ENCODE results near the gene SNAI3.
"Not testable (repeated sequence)": the region's sequence is repeated elsewhere in the genome, so short reads cannot be mapped to it uniquely, and the experiment has no call there.

Gene SNAI3

GRCh38 chr16:88671806-88672205 lies 14.5 kb downstream of the SNAI3 start:
- Histone ChIP-seq H4K20me1 (ENCODE audit: insufficient read depth, low read length, poor library complexity, severe bottlenecking) (no peaks in the 10 kb centered on the region), H3K36me3 (ENCODE audit: insufficient read depth, low read length) (no peaks in the 10 kb centered on the region), H2AFZ (ENCODE audit: low read length) (no peak overlapping the region), H3K4me2 (ENCODE audit: low read depth, low read length, poor library complexity, severe bottlenecking) (no peak overlapping the region), H3F3A (ENCODE audit: low read depth) (no peaks in the 10 kb centered on the region), H3K9me3 (ENCODE audit: insufficient read depth, low read depth, low read length) (no peaks in the 10 kb centered on the region), H3K79me2 (ENCODE audit: insufficient read depth, low read length) (no peaks in the 10 kb centered on the region), H3K9me2 (replicated peaks; ENCODE audit: low read depth, low read length) (no peaks in the 10 kb centered on the region), H3K27me3 (ENCODE audit: insufficient read depth, low read length, poor library complexity, severe bottlenecking) (no peaks in the 10 kb centered on the region), H3K4me3 (ENCODE audit: low read length, poor library complexity, severe bottlenecking) (no peak overlapping the region), H3K4me1 (ENCODE audit: insufficient read depth, low read length, poor library complexity, severe bottlenecking) (no peaks in the 10 kb centered on the region), H3K9ac (ENCODE audit: low read depth, low read length, poor library complexity, severe bottlenecking) (no peak overlapping the region)
- TF ChIP-seq, protein P1, sequence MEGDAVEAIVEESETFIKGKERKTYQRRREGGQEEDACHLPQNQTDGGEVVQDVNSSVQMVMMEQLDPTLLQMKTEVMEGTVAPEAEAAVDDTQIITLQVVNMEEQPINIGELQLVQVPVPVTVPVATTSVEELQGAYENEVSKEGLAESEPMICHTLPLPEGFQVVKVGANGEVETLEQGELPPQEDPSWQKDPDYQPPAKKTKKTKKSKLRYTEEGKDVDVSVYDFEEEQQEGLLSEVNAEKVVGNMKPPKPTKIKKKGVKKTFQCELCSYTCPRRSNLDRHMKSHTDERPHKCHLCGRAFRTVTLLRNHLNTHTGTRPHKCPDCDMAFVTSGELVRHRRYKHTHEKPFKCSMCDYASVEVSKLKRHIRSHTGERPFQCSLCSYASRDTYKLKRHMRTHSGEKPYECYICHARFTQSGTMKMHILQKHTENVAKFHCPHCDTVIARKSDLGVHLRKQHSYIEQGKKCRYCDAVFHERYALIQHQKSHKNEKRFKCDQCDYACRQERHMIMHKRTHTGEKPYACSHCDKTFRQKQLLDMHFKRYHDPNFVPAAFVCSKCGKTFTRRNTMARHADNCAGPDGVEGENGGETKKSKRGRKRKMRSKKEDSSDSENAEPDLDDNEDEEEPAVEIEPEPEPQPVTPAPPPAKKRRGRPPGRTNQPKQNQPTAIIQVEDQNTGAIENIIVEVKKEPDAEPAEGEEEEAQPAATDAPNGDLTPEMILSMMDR (conservative IDR thresholded peaks at IDR 0.05; ENCODE audit: low read length) = no peak
- TF ChIP-seq EZH2phosphoT487 (IDR thresholded peaks at IDR 0.05; ENCODE audit: borderline replicate concordance) = no peak

GRCh38 chr16:88669980-88670379 lies 16.3 kb downstream of the SNAI3 start:
- Histone ChIP-seq H3K4me2 (ENCODE audit: low read depth, low read length, poor library complexity, severe bottlenecking) (no peak overlapping the region), H3K9ac (ENCODE audit: low read depth, low read length, poor library complexity, severe bottlenecking) (no peak overlapping the region), H2AFZ (ENCODE audit: low read length) (no peak overlapping the region), H3K4me1 (ENCODE audit: insufficient read depth, low read length, poor library complexity, severe bottlenecking) (no peaks in the 10 kb centered on the region), H3K27me3 (ENCODE audit: insufficient read depth, low read length, poor library complexity, severe bottlenecking) (no peaks in the 10 kb centered on the region), H3F3A (ENCODE audit: low read depth) (no peaks in the 10 kb centered on the region), H3K4me3 (ENCODE audit: low read length, poor library complexity, severe bottlenecking) (no peak overlapping the region), H3K79me2 (ENCODE audit: insufficient read depth, low read length) (no peaks in the 10 kb centered on the region), H3K9me2 (replicated peaks; ENCODE audit: low read depth, low read length) (no peaks in the 10 kb centered on the region), H4K20me1 (ENCODE audit: insufficient read depth, low read length, poor library complexity, severe bottlenecking) (no peaks in the 10 kb centered on the region), H3K36me3 (ENCODE audit: insufficient read depth, low read length) (no peaks in the 10 kb centered on the region), H3K9me3 (ENCODE audit: insufficient read depth, low read depth, low read length) (no peaks in the 10 kb centered on the region)
- TF ChIP-seq, protein P1 (conservative IDR thresholded peaks at IDR 0.05; ENCODE audit: low read length) = no peak
- TF ChIP-seq EZH2phosphoT487 (IDR thresholded peaks at IDR 0.05; ENCODE audit: borderline replicate concordance) = no peak

GRCh38 chr16:88669493-88669892 lies 16.8 kb downstream of the SNAI3 start:
- not testable (repeated sequence) for H3K36me3 ChIP-seq (ENCODE audit: insufficient read depth, low read length); H3K9me3 ChIP-seq (ENCODE audit: insufficient read depth, low read depth, low read length); H2AFZ ChIP-seq (ENCODE audit: low read length); H3K27me3 ChIP-seq (ENCODE audit: insufficient read depth, low read length, poor library complexity, severe bottlenecking); H3K4me2 ChIP-seq (ENCODE audit: low read depth, low read length, poor library complexity, severe bottlenecking); H3K4me1 ChIP-seq (ENCODE audit: insufficient read depth, low read length, poor library complexity, severe bottlenecking); H3K79me2 ChIP-seq (ENCODE audit: insufficient read depth, low read length); H3K9me2 ChIP-seq (replicated peaks; ENCODE audit: low read depth, low read length); H3K4me3 ChIP-seq (ENCODE audit: low read length, poor library complexity, severe bottlenecking); H3K9ac ChIP-seq (ENCODE audit: low read depth, low read length, poor library complexity, severe bottlenecking); H3F3A ChIP-seq (ENCODE audit: low read depth); H4K20me1 ChIP-seq (ENCODE audit: insufficient read depth, low read length, poor library complexity, severe bottlenecking)

DNA sequence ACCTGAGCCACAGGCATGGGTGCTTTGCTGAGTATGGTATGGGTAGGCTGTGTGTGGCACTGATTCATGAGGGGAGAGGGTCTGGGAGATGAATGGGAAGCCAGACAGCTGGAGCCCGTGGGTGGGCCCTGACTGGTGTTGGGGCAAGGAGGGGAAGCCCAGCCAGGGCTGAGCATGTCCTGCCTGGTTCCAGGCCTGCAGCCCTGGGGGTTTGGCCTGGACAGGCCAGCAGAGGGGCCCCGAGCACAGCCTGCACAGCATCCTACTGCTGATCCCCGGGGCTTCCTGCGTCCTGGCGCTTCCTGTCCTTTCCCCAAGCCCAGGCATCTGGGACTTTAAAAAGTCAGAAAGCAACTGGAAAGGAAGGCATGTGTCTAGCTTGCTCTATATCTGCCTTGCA lies 18.8 kb downstream of the SNAI3 start:
- Histone ChIP-seq H3K27me3 (ENCODE audit: insufficient read depth, low read length, poor library complexity, severe bottlenecking) (no peaks in the 10 kb centered on the region), H3K79me2 (ENCODE audit: insufficient read depth, low read length) (peaks cover 3% of the 10 kb centered on the region; the same call in 1 of the 2 replicates), H3K9me2 (replicated peaks; ENCODE audit: low read depth, low read length) (no peaks in the 10 kb centered on the region), H3K9ac (ENCODE audit: low read depth, low read length, poor library complexity, severe bottlenecking) (no peak overlapping the region), H3K4me2 (ENCODE audit: low read depth, low read length, poor library complexity, severe bottlenecking) (no peak overlapping the region), H3K4me1 (ENCODE audit: insufficient read depth, low read length, poor library complexity, severe bottlenecking) (no peaks in the 10 kb centered on the region), H4K20me1 (ENCODE audit: insufficient read depth, low read length, poor library complexity, severe bottlenecking) (no peaks in the 10 kb centered on the region), H3K9me3 (ENCODE audit: insufficient read depth, low read depth, low read length) (no peaks in the 10 kb centered on the region), H3K36me3 (ENCODE audit: insufficient read depth, low read length) (no peaks in the 10 kb centered on the region), H3K4me3 (ENCODE audit: low read length, poor library complexity, severe bottlenecking) (no peak overlapping the region), H2AFZ (ENCODE audit: low read length) (no peak overlapping the region), H3F3A (ENCODE audit: low read depth) (no peaks in the 10 kb centered on the region)
- TF ChIP-seq, protein P1 (conservative IDR thresholded peaks at IDR 0.05; ENCODE audit: low read length) = no peak
- TF ChIP-seq EZH2phosphoT487 (IDR thresholded peaks at IDR 0.05; ENCODE audit: borderline replicate concordance) = no peak
